Esophagus muscularis mucosa (tissue), 4 donors: ENCODE measurements around the gene LGALS3.

ENCODE experiments used
- EP300 ChIP-seq: sonication (generic); formaldehyde crosslinking; IDR thresholded peaks from one replicate; pipeline ENCODE4 v1.6.1; 2017; ENCODE audit warnings: antibody characterized with exemption
- POLR2AphosphoS5 ChIP-seq, 2 donors: sonication (generic); formaldehyde crosslinking; IDR thresholded peaks; one replicate each; pipeline ENCODE4 v1.6.1; 2017; ENCODE audit warnings: antibody characterized with exemption in 2 of 2
- TF ChIP-seq, protein P1 (sequence below), 3 experiments: fragments of 200-600 bp in 2 of 3; fragments of 450-650 bp in 1 of 3; sonication (generic) in 2 of 3; IDR thresholded peaks; one replicate each; pipeline ENCODE4 v1.5.1; 2017 to 2019; ENCODE audit warnings: antibody characterized with exemption in 3 of 3, mild to moderate bottlenecking in 2 of 3, moderate library complexity in 1 of 3

GRCh38 chr14:55098561-55098898 is 30.5 kb upstream of the LGALS3 start:
- TF ChIP-seq, protein P1, sequence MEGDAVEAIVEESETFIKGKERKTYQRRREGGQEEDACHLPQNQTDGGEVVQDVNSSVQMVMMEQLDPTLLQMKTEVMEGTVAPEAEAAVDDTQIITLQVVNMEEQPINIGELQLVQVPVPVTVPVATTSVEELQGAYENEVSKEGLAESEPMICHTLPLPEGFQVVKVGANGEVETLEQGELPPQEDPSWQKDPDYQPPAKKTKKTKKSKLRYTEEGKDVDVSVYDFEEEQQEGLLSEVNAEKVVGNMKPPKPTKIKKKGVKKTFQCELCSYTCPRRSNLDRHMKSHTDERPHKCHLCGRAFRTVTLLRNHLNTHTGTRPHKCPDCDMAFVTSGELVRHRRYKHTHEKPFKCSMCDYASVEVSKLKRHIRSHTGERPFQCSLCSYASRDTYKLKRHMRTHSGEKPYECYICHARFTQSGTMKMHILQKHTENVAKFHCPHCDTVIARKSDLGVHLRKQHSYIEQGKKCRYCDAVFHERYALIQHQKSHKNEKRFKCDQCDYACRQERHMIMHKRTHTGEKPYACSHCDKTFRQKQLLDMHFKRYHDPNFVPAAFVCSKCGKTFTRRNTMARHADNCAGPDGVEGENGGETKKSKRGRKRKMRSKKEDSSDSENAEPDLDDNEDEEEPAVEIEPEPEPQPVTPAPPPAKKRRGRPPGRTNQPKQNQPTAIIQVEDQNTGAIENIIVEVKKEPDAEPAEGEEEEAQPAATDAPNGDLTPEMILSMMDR (IDR thresholded peaks at IDR 0.05) = no peak
- TF ChIP-seq EP300 (no peak), POLR2AphosphoS5 (IDR thresholded peaks at IDR 0.05) (no peak)
